PC-9 (cell line): Measurements from ENCODE around the gene RTKN.

Experiments
- EZH2 ChIP-seq: fragments of 200-600 bp; sonication (generic); IDR thresholded peaks from 2 replicates; pipeline ENCODE4 v1.8.0; 2017; ENCODE audit warnings: antibody characterized with exemption, low read depth
- TF ChIP-seq, protein P1 (sequence below): fragments of 200-600 bp; sonication (generic); conservative IDR thresholded peaks from 2 replicates; pipeline ENCODE4 v1.6.1; 2017; ENCODE audit warnings: mixed run types, antibody characterized with exemption, mild to moderate bottlenecking, moderate library complexity

GRCh38 chr2:74457129-74457548, 15.4 kb upstream of the RTKN start:
- TF ChIP-seq, protein P1, sequence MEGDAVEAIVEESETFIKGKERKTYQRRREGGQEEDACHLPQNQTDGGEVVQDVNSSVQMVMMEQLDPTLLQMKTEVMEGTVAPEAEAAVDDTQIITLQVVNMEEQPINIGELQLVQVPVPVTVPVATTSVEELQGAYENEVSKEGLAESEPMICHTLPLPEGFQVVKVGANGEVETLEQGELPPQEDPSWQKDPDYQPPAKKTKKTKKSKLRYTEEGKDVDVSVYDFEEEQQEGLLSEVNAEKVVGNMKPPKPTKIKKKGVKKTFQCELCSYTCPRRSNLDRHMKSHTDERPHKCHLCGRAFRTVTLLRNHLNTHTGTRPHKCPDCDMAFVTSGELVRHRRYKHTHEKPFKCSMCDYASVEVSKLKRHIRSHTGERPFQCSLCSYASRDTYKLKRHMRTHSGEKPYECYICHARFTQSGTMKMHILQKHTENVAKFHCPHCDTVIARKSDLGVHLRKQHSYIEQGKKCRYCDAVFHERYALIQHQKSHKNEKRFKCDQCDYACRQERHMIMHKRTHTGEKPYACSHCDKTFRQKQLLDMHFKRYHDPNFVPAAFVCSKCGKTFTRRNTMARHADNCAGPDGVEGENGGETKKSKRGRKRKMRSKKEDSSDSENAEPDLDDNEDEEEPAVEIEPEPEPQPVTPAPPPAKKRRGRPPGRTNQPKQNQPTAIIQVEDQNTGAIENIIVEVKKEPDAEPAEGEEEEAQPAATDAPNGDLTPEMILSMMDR = no peak
- TF ChIP-seq EZH2 = no peak
